ENCODE results near the gene RIT1.

DNA sequence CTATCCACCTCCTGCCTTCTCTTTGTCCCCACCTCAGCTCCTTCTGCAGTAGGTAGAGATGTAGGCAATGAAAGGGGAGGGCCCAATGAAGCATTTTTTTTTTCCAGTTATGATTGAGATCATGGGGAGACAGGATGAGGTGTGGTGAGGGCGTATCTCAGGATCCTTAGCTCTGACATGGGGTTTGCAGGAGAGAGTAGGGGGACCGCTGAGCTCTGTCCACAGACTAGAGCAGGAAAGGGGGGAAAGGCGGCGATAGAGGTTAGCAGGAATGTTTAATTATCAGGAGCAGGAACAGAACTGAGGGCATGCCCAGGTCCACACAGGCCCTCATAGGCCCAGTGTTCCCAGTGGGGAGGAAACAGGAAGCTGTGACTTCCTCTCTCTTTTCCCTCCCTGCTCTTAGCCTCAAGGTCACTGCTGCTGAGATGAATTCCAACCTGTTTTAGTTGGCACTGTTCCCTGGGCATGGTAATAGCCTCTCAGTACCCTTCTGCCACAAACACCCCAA lies 29.4 kb upstream of the RIT1 start:
- TF ChIP-seq, protein P1, sequence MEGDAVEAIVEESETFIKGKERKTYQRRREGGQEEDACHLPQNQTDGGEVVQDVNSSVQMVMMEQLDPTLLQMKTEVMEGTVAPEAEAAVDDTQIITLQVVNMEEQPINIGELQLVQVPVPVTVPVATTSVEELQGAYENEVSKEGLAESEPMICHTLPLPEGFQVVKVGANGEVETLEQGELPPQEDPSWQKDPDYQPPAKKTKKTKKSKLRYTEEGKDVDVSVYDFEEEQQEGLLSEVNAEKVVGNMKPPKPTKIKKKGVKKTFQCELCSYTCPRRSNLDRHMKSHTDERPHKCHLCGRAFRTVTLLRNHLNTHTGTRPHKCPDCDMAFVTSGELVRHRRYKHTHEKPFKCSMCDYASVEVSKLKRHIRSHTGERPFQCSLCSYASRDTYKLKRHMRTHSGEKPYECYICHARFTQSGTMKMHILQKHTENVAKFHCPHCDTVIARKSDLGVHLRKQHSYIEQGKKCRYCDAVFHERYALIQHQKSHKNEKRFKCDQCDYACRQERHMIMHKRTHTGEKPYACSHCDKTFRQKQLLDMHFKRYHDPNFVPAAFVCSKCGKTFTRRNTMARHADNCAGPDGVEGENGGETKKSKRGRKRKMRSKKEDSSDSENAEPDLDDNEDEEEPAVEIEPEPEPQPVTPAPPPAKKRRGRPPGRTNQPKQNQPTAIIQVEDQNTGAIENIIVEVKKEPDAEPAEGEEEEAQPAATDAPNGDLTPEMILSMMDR (IDR thresholded peaks at IDR 0.05; ENCODE audit: low read length): no peak
- no peak for TF ChIP-seq EZH2 (optimal IDR thresholded peaks at IDR 0.05; ENCODE audit: low read depth, low read length)
- no peak for TF ChIP-seq EZH2phosphoT487 (IDR thresholded peaks at IDR 0.05; ENCODE audit: low read length)

Data from MM.1S (cell line).